HEK293 (cell line): Measurements from ENCODE around the gene SLC32A1.

Experiments used
- BCL11B ChIP-seq: fragments of 450-650 bp; formaldehyde crosslinking; IDR thresholded peaks from 2 replicates; pipeline ENCODE4 v1.5.1; 2016; ENCODE audit warnings: low read depth, missing biosample characterization, missing genetic modification characterization
- FEZF1 ChIP-seq: fragments of 450-650 bp; formaldehyde crosslinking; IDR thresholded peaks from 2 replicates; pipeline ENCODE4 v1.5.1; 2016; ENCODE audit warnings: missing biosample characterization, missing genetic modification characterization
- GLI4 ChIP-seq: fragments of 450-650 bp; formaldehyde crosslinking; IDR thresholded peaks from 2 replicates; pipeline ENCODE4 v1.5.1; 2016; ENCODE audit warnings: missing biosample characterization, missing genetic modification characterization
- HOXA7 ChIP-seq: sonication (generic); formaldehyde crosslinking; IDR thresholded peaks from 2 replicates; pipeline ENCODE4 v1.8.1; 2022; ENCODE audit warnings: missing genetic modification reagents, borderline replicate concordance
- KLF8 ChIP-seq: fragments of 450-650 bp; formaldehyde crosslinking; IDR thresholded peaks from 2 replicates; pipeline ENCODE4 v1.5.1; 2016; ENCODE audit warnings: missing biosample characterization, missing genetic modification characterization
- MEIS1 ChIP-seq: sonication (generic); formaldehyde crosslinking; IDR thresholded peaks from 2 replicates; pipeline ENCODE4 v1.8.1; 2022; ENCODE audit warnings: missing genetic modification reagents, mild to moderate bottlenecking, borderline replicate concordance
- SCRT1 ChIP-seq: fragments of 450-650 bp; formaldehyde crosslinking; IDR thresholded peaks from 2 replicates; pipeline ENCODE4 v1.5.1; 2016; ENCODE audit warnings: missing biosample characterization, missing genetic modification characterization, borderline replicate concordance
- SETDB1 ChIP-seq: IDR thresholded peaks from one replicate; pipeline ENCODE4 v1.6.1; 2017; ENCODE audit warnings: mild to moderate bottlenecking, low read length, moderate library complexity, mixed read lengths; ENCODE audit not compliant: insufficient read length
- SP2 ChIP-seq: fragments of 450-650 bp; formaldehyde crosslinking; IDR thresholded peaks from 2 replicates; pipeline ENCODE4 v1.5.1; 2016; ENCODE audit warnings: missing biosample characterization, missing genetic modification characterization
- YY2 ChIP-seq: fragments of 450-650 bp; formaldehyde crosslinking; IDR thresholded peaks from 2 replicates; pipeline ENCODE4 v1.5.1; 2016; ENCODE audit warnings: missing biosample characterization, missing genetic modification characterization
- ZBTB20 ChIP-seq: fragments of 450-650 bp; formaldehyde crosslinking; IDR thresholded peaks from 2 replicates; pipeline ENCODE4 v1.5.1; 2016; ENCODE audit warnings: missing biosample characterization, missing genetic modification characterization
- ZBTB8A ChIP-seq: fragments of 450-650 bp; formaldehyde crosslinking; IDR thresholded peaks from 2 replicates; pipeline ENCODE4 v1.5.1; 2016; ENCODE audit warnings: missing biosample characterization, missing genetic modification characterization
- ZNF157 ChIP-seq: fragments of 450-650 bp; formaldehyde crosslinking; IDR thresholded peaks from 2 replicates; pipeline ENCODE4 v1.5.1; 2016; ENCODE audit warnings: missing biosample characterization, missing genetic modification characterization
- ZNF266 ChIP-seq: fragments of 450-650 bp; formaldehyde crosslinking; IDR thresholded peaks from 2 replicates; pipeline ENCODE4 v1.5.1; 2016; ENCODE audit warnings: missing biosample characterization, missing genetic modification characterization, low read depth
- ZNF585B ChIP-seq: fragments of 450-650 bp; formaldehyde crosslinking; IDR thresholded peaks from 2 replicates; pipeline ENCODE4 v1.5.1; 2016; ENCODE audit warnings: missing biosample characterization, missing genetic modification characterization
- ZNF596 ChIP-seq: fragments of 450-650 bp; IDR thresholded peaks from 2 replicates; pipeline ENCODE4 v1.5.0; 2018; ENCODE audit warnings: missing biosample characterization, mild to moderate bottlenecking, missing genetic modification characterization, moderate library complexity
- ZNF629 ChIP-seq: fragments of 450-650 bp; formaldehyde crosslinking; IDR thresholded peaks from 2 replicates; pipeline ENCODE4 v1.5.1; 2017; ENCODE audit warnings: missing biosample characterization, missing genetic modification characterization
- ZNF654 ChIP-seq: fragments of 450-650 bp; formaldehyde crosslinking; IDR thresholded peaks from 2 replicates; pipeline ENCODE4 v1.5.1; 2016; ENCODE audit warnings: low read depth, missing biosample characterization, missing genetic modification characterization
- ZNF658 ChIP-seq: fragments of 450-650 bp; formaldehyde crosslinking; IDR thresholded peaks from 2 replicates; pipeline ENCODE4; 2016; ENCODE audit warnings: missing biosample characterization, missing genetic modification characterization
- ZNF660 ChIP-seq: fragments of 450-650 bp; IDR thresholded peaks from 2 replicates; pipeline ENCODE4 v1.5.1; 2018; ENCODE audit warnings: missing biosample characterization, mild to moderate bottlenecking, missing genetic modification characterization
- ZNF707 ChIP-seq: fragments of 450-650 bp; formaldehyde crosslinking; IDR thresholded peaks from 2 replicates; pipeline ENCODE4 v1.5.1; 2016; ENCODE audit warnings: missing biosample characterization, missing genetic modification characterization
- ZNF785 ChIP-seq: fragments of 450-650 bp; formaldehyde crosslinking; IDR thresholded peaks from 2 replicates; pipeline ENCODE4 v1.5.1; 2016; ENCODE audit warnings: missing biosample characterization, missing genetic modification characterization
- ZSCAN23 ChIP-seq: fragments of 450-650 bp; formaldehyde crosslinking; IDR thresholded peaks from 2 replicates; pipeline ENCODE4 v1.5.1; 2016; ENCODE audit warnings: missing biosample characterization, missing genetic modification characterization
- TF ChIP-seq, protein P1 (sequence below): fragments of 450-650 bp; formaldehyde crosslinking; IDR thresholded peaks from 2 replicates; pipeline ENCODE4 v1.5.1; 2016; ENCODE audit warnings: missing biosample characterization, missing genetic modification characterization
- TF ChIP-seq, protein P2 (sequence below): fragments of 450-650 bp; formaldehyde crosslinking; IDR thresholded peaks from 2 replicates; pipeline ENCODE4 v1.5.1; 2017; ENCODE audit warnings: missing biosample characterization, missing genetic modification characterization
- TF ChIP-seq, protein P3 (sequence below): fragments of 450-650 bp; formaldehyde crosslinking; IDR thresholded peaks from 2 replicates; pipeline ENCODE4 v1.5.1; 2017; ENCODE audit warnings: missing biosample characterization, missing genetic modification characterization
- TF ChIP-seq, protein P4 (sequence below): sonication (generic); formaldehyde crosslinking; IDR thresholded peaks from 2 replicates; pipeline ENCODE4 v1.8.1; 2022; ENCODE audit warnings: mild to moderate bottlenecking, moderate library complexity, missing genetic modification reagents
- TF ChIP-seq, protein P5 (sequence below): fragments of 450-650 bp; formaldehyde crosslinking; IDR thresholded peaks from 2 replicates; pipeline ENCODE4 v1.5.1; 2016; ENCODE audit warnings: missing biosample characterization, missing genetic modification characterization
- TF ChIP-seq, protein P6 (sequence below): fragments of 450-650 bp; formaldehyde crosslinking; IDR thresholded peaks from 2 replicates; pipeline ENCODE4 v1.5.0; 2017; ENCODE audit warnings: missing biosample characterization, missing genetic modification characterization, borderline replicate concordance

Gene SLC32A1

DNA sequence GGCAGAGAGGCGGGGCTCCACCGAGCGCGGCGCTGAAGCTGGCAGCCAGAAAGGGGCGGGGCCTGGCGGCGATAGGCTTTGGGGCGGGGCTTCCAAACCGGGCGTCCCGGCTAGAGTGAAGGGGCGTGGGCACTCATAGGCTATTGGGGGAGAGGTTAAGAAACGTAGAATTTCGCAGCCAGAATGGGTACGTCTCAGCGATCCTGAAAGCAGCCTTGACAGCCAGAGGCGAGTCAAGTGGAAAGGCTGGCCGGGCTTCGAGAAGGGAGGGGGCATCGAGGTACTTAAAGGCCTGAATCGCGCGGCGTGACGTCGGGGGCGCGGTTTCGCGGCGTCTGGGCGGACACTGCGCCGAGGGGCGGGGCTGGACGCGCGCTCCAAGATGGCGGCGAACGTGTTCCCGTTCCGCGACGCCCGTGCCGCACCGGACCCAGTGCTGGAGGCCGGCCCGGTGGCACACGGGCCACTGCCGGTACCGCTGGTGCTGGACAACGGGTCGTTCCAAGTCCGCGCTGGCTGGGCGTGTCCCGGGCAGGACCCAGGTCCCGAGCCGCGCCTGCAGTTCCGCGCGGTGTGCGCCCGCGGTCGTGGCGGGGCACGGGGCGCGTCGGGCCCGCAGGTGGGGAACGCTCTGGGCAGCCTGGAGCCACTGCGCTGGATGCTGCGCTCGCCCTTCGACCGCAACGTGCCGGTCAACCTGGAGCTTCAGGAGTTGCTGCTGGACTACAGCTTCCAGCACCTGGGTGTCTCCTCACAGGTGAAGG, 24.0 kb downstream of the SLC32A1 start, which contains the start of gene ACTR5 (continued):
- TF ChIP-seq, protein P1, sequence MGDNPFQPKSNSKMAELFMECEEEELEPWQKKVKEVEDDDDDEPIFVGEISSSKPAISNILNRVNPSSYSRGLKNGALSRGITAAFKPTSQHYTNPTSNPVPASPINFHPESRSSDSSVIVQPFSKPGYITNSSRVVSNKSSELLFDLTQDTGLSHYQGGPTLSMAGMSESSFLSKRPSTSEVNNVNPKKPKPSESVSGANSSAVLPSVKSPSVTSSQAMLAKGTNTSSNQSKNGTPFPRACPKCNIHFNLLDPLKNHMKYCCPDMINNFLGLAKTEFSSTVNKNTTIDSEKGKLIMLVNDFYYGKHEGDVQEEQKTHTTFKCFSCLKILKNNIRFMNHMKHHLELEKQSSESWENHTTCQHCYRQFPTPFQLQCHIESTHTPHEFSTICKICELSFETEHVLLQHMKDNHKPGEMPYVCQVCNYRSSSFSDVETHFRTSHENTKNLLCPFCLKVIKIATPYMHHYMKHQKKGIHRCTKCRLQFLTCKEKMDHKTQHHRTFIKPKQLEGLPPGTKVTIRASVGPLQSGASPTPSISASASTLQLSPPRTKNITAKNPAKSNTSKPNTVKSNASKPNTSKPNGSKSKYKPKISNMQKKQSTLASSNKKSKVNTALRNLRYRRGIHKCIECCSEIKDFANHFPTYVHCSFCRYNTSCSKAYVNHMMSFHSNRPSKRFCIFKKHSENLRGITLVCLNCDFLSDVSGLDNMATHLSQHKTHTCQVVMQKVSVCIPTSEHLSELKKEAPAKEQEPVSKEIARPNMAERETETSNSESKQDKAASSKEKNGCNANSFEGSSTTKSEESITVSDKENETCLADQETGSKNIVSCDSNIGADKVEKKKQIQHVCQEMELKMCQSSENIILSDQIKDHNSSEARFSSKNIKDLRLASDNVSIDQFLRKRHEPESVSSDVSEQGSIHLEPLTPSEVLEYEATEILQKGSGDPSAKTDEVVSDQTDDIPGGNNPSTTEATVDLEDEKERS: no peak
- TF ChIP-seq ZNF585B (no peak), ZNF629 (tag by site-specific recombination) (peak; percentile 76), BCL11B (tag by site-specific recombination) (no peak), HOXA7 (CRISPR knock-in tag) (no peak), ZNF658 (tag by site-specific recombination) (no peak), ZNF157 (tag by site-specific recombination) (no peak), ZNF266 (tag by site-specific recombination) (no peak), ZBTB20 (tag by site-specific recombination) (peak; percentile 40; the same call in 1 of the 2 replicates), SCRT1 (tag by site-specific recombination) (no peak), ZSCAN23 (no peak), SP2 (tag by site-specific recombination) (peak; percentile 80), FEZF1 (tag by site-specific recombination) (no peak), ZNF654 (tag by site-specific recombination) (no peak), ZNF707 (no peak), KLF8 (tag by site-specific recombination) (peak; percentile 97), MEIS1 (CRISPR knock-in tag) (no peak), GLI4 (tag by site-specific recombination) (no peak), ZBTB8A (tag by site-specific recombination) (peak; percentile 80), ZNF785 (tag by site-specific recombination) (0 out of 2 replicates have a peak, but pooled peaks have one; percentile 11), YY2 (tag by site-specific recombination) (peak; percentile 83), ZNF660 (tag by site-specific recombination) (no peak; the same call in 1 of the 2 replicates), ZNF596 (tag by site-specific recombination) (no peak), SETDB1 (no peak)
- TF ChIP-seq, protein P2, sequence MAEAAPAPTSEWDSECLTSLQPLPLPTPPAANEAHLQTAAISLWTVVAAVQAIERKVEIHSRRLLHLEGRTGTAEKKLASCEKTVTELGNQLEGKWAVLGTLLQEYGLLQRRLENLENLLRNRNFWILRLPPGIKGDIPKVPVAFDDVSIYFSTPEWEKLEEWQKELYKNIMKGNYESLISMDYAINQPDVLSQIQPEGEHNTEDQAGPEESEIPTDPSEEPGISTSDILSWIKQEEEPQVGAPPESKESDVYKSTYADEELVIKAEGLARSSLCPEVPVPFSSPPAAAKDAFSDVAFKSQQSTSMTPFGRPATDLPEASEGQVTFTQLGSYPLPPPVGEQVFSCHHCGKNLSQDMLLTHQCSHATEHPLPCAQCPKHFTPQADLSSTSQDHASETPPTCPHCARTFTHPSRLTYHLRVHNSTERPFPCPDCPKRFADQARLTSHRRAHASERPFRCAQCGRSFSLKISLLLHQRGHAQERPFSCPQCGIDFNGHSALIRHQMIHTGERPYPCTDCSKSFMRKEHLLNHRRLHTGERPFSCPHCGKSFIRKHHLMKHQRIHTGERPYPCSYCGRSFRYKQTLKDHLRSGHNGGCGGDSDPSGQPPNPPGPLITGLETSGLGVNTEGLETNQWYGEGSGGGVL: peak; percentile 14; the same call in 1 of the 2 replicates
- TF ChIP-seq, protein P3, sequence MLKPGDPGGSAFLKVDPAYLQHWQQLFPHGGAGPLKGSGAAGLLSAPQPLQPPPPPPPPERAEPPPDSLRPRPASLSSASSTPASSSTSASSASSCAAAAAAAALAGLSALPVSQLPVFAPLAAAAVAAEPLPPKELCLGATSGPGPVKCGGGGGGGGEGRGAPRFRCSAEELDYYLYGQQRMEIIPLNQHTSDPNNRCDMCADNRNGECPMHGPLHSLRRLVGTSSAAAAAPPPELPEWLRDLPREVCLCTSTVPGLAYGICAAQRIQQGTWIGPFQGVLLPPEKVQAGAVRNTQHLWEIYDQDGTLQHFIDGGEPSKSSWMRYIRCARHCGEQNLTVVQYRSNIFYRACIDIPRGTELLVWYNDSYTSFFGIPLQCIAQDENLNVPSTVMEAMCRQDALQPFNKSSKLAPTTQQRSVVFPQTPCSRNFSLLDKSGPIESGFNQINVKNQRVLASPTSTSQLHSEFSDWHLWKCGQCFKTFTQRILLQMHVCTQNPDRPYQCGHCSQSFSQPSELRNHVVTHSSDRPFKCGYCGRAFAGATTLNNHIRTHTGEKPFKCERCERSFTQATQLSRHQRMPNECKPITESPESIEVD (tag by site-specific recombination): no peak
- TF ChIP-seq, protein P4, sequence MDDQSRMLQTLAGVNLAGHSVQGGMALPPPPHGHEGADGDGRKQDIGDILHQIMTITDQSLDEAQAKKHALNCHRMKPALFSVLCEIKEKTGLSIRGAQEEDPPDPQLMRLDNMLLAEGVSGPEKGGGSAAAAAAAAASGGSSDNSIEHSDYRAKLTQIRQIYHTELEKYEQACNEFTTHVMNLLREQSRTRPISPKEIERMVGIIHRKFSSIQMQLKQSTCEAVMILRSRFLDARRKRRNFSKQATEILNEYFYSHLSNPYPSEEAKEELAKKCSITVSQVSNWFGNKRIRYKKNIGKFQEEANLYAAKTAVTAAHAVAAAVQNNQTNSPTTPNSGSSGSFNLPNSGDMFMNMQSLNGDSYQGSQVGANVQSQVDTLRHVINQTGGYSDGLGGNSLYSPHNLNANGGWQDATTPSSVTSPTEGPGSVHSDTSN (CRISPR knock-in tag): no peak
- TF ChIP-seq, protein P5, sequence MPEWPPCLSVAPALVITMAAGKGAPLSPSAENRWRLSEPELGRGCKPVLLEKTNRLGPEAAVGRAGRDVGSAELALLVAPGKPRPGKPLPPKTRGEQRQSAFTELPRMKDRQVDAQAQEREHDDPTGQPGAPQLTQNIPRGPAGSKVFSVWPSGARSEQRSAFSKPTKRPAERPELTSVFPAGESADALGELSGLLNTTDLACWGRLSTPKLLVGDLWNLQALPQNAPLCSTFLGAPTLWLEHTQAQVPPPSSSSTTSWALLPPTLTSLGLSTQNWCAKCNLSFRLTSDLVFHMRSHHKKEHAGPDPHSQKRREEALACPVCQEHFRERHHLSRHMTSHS: no peak
- TF ChIP-seq, protein P6, sequence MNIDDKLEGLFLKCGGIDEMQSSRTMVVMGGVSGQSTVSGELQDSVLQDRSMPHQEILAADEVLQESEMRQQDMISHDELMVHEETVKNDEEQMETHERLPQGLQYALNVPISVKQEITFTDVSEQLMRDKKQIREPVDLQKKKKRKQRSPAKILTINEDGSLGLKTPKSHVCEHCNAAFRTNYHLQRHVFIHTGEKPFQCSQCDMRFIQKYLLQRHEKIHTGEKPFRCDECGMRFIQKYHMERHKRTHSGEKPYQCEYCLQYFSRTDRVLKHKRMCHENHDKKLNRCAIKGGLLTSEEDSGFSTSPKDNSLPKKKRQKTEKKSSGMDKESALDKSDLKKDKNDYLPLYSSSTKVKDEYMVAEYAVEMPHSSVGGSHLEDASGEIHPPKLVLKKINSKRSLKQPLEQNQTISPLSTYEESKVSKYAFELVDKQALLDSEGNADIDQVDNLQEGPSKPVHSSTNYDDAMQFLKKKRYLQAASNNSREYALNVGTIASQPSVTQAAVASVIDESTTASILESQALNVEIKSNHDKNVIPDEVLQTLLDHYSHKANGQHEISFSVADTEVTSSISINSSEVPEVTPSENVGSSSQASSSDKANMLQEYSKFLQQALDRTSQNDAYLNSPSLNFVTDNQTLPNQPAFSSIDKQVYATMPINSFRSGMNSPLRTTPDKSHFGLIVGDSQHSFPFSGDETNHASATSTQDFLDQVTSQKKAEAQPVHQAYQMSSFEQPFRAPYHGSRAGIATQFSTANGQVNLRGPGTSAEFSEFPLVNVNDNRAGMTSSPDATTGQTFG (tag by site-specific recombination): no peak
